ENCODE data around the gene GPR132.
"Not testable (repeated sequence)": the region's sequence is repeated elsewhere in the genome, so short reads cannot be mapped to it uniquely, and the experiment has no call there.

The GPR132 gene

GRCh38 chr14:105035616-105036015, 29.6 kb downstream of the GPR132 start:
- not testable (repeated sequence) for DNase-seq

- no peak for DNase-seq
These were observed 30.8 kb downstream of the GPR132 start for GRCh38 chr14:105034315-105035039.

GRCh38 chr14:105033412-105033900, 31.8 kb downstream of the GPR132 start:
- not testable (repeated sequence) for DNase-seq

GRCh38 chr14:105032451-105032901, 32.8 kb downstream of the GPR132 start:
- peak; percentile 27 for DNase-seq

GRCh38 chr14:105030836-105031396, 34.3 kb downstream of the GPR132 start:
- DNase-seq: peak; percentile 84

GRCh38 chr14:105030194-105030593, 35.0 kb downstream of the GPR132 start:
- no peak for DNase-seq

GRCh38 chr14:105029402-105029801, 35.8 kb downstream of the GPR132 start:
- no peak for DNase-seq

- no peak for DNase-seq
These were observed 36.8 kb downstream of the GPR132 start for GRCh38 chr14:105028251-105028927.

- not testable (repeated sequence) for DNase-seq
These were observed 37.5 kb downstream of the GPR132 start for GRCh38 chr14:105027718-105028117.

GRCh38 chr14:105026802-105027563, 38.2 kb downstream of the GPR132 start:
- DNase-seq: peak; percentile 49

- DNase-seq: no peak
These were observed 39.0 kb downstream of the GPR132 start for GRCh38 chr14:105026033-105026785.

- DNase-seq: no peak
These were observed 39.8 kb downstream of the GPR132 start for GRCh38 chr14:105025429-105025828.

- DNase-seq: no peak
These were observed 41.3 kb downstream of the GPR132 start for GRCh38 chr14:105023791-105024480.

- DNase-seq: no peak
These were observed 42.1 kb downstream of the GPR132 start for GRCh38 chr14:105023144-105023543.

- DNase-seq: no peak
These were observed 43.0 kb downstream of the GPR132 start for GRCh38 chr14:105022276-105022670.

- peak; percentile 59 for DNase-seq
These were observed 43.5 kb downstream of the GPR132 start for GRCh38 chr14:105021656-105022275.

GRCh38 chr14:105020815-105021655, 44.2 kb downstream of the GPR132 start, which contains the start of gene CDCA4:
Gene CDCA4 (minus strand): TSS chr14:105021083. CDS start chr14:105011929, 9,154 bp downstream.
- peak; percentile 99 for DNase-seq

GRCh38 chr14:105019861-105020814, 45.1 kb downstream of the GPR132 start:
- DNase-seq: peak; percentile 33

- no peak for DNase-seq
These were observed 46.8 kb downstream of the GPR132 start for GRCh38 chr14:105018414-105018813.

Data from OCI-M1 (cell line).